NCI-H748 treated with DMSO at 0.1 percent for 48 hours (cell line): Measurements from ENCODE around the gene NELL1.

Experiments
- DNase-seq: peaks from one replicate; lab custom pipeline; 2025; lab: John Stamatoyannopoulos, UW

Gene NELL1

DNA sequence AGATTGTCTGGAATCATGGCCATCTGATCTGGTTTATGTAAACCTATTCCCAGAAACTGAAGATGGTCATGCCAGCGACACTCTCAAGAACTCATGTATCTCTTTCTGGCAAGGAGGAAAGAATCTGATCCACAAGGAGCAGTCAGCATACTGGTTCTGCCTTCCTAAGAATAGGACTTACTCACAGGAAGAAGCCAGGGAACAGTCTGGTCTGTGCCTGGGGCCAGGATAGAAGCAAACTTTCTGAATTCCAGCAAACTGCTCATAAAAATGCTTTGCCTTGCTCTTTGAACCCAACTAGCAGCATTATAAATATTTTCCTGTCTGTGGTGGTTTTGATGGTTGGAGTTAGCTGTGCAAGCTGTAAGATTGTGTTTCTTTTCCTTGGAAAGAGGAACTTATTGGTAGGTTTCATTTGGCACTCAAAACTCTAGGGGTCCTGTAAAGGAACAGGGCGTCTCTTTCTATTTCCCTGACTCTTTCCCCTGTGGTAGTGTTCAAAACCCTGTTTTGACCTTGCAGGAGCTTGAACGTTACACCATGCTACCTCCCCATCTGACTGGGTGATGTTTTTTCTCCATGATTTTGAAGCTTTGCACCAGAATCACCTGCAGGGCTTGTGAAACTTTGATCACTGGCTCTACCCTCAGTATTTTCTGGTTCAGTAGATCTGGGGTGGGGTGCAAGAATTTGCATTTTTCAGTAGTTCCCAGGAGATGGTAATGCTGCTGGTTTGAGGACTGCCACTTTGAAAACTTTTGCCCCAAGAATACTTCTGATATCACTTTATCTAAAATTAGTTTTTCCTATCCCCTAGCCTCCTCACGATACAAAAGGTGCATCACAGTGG is 895.7 kb downstream of the NELL1 start:
- DNase-seq, result no peak

DNA sequence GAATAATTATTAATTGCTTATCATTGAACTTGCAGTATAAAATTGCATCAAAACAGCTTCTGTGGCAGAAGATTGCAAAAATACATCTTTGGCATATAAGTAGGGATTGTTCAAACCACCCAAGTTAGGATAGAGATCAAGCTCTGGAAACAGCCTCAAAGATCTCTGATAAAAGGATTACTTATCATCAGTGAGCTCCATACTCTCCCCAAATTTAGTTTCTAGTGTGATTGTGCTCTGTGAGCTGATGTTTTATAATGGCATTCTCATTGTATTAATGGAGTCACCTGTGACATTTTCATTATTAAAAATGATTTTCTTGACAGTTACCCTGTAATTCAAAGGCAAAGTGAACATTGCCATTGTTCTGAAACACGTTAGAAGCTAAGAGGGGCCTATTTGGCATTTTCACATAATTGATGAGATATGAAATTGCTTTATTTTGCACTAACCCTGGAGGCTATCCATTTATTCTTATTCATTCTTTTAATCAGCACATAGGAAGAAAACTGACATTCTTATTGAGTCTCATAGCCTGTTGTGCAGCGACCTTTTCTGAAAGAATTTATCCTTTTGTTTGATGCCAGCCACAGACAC is 897.2 kb downstream of the NELL1 start:
- no peak for DNase-seq

DNA sequence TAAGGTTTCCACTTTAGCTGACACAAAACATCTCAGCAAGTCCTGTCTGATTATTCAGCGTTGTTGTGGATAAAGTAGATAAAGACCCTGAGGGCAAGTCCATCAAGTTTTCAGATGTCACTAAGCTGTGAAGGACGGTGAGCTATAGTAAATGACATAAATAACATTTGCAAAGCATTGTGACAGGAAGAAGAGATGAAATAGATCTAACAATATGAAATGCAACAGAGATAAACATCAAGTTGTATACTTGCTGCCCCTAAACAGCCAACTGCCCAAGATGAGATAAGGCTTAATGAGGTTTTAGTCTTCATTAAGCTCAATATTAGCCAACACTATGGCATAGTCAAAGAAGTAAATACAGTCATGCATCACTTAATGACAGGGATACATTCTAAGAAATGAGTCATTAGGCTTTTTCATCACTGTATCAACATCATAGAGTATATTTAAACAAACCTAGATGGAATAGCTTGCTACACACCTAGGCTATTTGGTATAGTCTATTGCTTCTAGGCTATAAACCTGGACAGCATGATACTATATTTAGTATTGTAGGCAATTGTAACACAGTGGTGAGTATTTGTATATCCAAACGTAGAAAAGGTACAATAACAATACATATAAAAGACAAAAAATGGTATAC is 898.4 kb downstream of the NELL1 start:
- peak; percentile 52 for DNase-seq

DNA sequence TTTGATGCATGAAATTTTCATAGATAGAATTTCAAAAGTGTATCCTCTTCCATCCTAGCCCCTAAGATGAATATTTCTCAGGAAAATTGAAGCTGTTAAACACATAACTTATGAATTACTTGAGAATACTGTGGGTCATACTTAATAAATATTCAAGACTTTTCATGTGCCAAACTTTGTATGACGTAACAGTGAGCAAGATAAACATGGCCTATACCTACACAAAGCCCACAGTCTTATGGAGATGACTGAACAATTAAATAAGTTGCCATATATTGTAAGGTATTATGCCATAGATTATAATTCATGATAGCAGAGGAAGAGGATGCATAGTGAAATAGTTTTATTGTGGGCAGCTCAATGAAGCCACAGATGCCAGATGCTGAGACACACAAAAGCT is 902.8 kb downstream of the NELL1 start:
- DNase-seq, result no peak

DNA sequence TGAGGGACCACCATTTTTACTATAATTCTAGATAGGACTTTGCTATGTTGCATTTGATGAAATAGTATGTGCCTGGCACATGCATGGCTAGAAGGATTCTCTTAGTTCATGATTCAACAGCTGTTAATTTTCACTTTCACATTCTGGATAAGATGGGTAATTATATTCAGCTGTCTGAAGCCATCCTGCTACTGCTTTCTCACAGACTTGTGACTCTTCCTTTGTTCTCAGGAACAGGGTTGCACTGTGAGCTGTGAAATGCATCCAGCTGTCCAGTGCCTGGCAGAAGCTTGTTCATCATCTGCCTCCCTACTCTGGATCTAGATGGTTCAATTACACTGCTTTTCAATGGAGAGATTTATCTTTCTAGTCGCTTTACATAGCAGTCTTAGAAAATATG is 913.4 kb downstream of the NELL1 start:
- DNase-seq, result no peak

DNA sequence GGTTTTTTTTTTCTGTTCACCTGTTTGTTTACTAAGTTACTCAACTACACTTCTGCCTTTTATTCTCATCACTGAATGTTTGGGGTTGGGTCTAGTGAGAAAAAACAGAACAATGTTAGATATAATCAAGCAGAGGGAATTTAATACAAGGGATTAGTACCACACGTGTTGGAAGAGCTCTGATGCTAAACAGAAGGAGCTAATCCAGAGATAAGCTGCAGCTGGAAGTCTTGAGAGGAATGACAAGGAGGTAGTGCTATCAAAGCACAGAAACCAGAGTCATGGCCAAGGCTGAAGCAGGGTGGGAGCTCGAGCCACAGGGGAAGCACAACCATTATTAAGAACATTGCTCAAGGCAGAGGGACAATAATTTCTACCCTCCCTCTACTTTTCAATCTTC is 919.4 kb downstream of the NELL1 start:
- no peak for DNase-seq

DNA sequence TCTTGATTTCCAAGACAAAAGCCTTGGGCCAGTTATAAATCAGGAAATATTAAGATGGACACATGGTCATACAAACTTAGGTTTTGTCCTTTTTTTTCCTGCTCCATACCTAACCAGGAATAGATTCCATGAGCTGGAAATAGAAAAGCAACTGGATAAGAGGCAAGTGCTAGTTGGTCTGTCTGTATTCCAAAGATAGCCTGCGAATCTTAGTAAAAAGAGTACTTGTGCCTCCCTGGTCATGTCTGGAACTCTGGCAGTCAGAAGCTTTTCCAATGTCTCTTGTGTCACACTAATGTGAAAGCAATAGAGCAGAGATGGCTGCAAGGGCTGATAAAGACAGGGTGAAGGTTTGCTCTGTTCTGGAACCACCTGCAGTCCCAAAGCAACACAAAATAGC is 933.3 kb downstream of the NELL1 start:
- no peak for DNase-seq

DNA sequence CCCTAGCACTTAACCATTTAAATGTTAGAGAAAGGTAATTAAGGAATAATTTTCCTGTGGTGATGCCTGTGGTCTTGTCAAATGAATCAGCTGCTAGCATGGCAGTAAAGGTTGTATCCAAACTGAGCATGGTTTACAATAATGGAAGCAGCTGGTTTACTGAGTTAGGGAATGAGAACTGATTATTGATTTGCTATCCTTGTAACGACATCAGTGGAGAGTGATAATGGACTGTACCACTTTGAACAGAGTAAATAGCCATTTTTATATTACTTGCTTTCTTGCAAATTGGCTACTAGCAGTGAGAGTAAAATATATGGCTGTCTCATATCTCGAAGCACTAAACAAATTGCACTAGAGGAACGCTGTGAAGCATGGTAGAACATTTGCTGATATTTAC is 934.5 kb downstream of the NELL1 start:
- no peak for DNase-seq

DNA sequence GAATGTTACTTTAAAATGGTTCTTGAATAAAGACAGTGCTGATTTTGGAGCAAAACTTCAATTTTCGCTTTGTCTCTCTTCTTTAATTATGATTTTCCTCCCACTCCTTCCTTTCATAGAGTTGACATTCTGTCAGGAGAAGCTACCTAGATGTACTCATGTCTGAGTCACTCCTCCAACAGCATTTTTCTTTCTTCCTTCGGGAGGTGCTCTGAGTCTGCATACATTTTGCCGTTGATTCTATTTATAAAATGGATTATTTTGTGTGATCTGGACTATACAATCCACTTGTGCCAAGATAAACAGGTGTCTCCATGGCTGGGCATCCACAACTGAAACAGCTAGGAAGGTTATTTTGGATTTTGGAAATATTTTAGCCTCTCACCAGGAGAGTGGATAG is 935.2 kb downstream of the NELL1 start:
- DNase-seq, result no peak

DNA sequence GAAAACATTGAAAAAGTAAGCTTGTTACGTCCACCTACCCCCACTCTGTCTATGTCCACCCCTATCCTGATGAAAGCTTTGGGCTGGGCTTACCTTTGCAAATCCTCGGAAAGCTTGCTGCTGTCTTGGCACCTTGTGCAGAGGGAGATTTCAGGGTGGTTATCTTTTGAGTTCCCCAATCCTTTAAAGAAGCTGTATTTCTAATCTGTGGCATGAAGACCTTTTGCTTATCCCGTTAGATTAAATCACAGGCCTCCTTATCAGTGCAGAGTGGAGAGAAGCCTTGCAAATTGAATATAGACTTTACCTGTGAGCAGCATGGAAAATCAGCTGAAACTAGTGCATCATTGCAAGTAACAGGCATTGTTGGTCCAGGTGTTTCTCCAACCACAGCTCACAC is 942.9 kb downstream of the NELL1 start:
- no peak for DNase-seq

DNA sequence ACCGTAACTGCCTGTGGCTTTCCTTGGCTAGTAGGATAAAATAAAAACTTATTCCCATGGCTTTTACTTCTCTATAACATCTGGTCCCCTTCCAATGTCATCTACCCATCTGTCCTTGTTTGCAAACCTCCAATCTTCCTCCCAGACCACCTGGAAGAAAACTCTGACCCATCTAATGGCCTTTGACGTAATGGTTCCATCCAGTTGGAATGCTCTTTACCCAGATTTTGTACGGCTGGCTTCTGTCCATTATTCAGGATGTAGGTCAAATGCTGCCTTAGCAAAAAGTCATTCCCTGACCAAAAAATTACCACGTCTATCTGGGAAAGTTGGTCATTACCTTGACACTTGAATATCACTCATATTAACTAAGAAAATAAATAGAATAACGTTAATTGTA is 945.6 kb downstream of the NELL1 start:
- DNase-seq, result no peak

DNA sequence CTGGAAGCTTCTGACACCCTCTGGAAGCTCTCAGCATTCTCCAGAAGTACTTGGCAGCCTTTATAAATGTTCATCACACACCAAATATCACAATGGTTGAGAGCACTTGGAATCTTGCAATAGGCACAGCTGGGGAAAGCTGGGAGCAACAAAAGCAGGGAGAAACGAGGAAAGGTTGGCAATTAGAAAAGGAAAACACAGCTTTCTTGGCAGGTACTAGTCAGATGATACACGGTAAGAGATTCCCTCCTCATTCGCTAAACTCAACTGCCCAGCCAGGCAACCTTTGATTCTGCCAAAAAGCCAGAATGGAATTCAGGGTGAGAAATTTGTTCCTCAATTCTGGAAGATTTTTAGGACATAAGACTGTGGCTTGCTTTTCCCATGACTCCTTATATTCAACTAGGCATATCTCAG is 946.6 kb downstream of the NELL1 start:
- no peak for DNase-seq

DNA sequence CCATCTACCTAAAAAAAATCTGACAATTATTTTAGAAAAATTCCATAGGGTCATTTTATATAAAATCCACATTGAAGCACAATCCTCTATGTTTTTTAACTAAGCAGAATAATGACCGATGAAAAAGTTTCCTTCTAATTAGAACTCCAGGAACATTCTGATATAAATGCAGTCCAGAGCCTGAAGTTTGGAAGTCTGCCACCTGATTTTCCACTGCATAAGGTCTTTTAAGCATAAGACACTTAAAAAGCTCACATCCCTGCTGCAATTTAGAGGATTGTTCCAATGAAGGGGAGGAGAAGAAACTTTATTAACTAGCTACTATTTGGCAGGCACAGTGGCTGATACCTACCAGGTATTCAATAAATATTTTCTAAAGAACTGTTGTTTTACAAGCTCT is 953.2 kb downstream of the NELL1 start:
- DNase-seq, result no peak

DNA sequence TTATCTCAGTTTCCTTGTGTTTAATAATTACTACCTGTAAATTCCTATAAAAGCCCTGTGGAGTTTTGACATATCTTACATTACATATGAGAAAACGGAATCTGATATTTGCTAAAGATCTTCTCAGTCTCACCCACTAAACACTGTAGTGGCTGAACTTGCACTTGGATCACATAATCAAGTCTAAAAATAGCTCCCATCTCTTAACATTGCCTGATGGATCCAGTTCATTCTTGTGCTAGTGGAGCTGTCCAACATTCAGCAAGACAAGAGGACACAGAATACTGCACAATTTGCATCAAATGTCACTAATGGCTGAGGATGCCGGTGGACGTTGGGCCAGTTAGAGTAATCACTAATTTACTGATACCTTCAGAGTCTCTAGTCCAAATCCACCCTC is 953.6 kb downstream of the NELL1 start:
- DNase-seq, result no peak
